H9 (cell line): ENCODE measurements around the gene LIMK2. TPM values are rescaled to one million over a fixed set of nuclear protein-coding genes. Genes with fewer than 3 reads are reported as not detected.

Experiments
- DNase-seq: peaks from one replicate; pipeline ENCODE4 v3.0.0-alpha.2; 2017
- H2AFZ ChIP-seq: one replicate; pipeline ENCODE4 v1.6.1; 2013; ENCODE audit warnings: mild to moderate bottlenecking, low read length, control low read depth, moderate library complexity
- H2AK5ac ChIP-seq: 2 replicates; pipeline ENCODE4 v1.6.1; 2013; ENCODE audit warnings: low read length, control low read depth, mixed read lengths; ENCODE audit not compliant: insufficient read length
- H2BK120ac ChIP-seq: one replicate; pipeline ENCODE4 v1.6.1; 2013; ENCODE audit warnings: low read depth, mild to moderate bottlenecking, low read length, control low read depth, inconsistent platforms; ENCODE audit not compliant: poor library complexity, severe bottlenecking
- H2BK12ac ChIP-seq: 2 replicates; pipeline ENCODE4 v1.6.1; 2013; ENCODE audit warnings: low read length, control low read depth, mixed read lengths, low read depth; ENCODE audit not compliant: insufficient read length
- H2BK15ac ChIP-seq: 2 replicates; pipeline ENCODE4 v1.6.1; 2013; ENCODE audit warnings: low read depth, low read length, control low read depth
- H2BK20ac ChIP-seq: one replicate; pipeline ENCODE4 v1.6.1; 2013; ENCODE audit warnings: low read depth, mild to moderate bottlenecking, low read length, control low read depth, inconsistent platforms; ENCODE audit not compliant: poor library complexity, severe bottlenecking
- H2BK5ac ChIP-seq: 2 replicates; pipeline ENCODE4 v1.6.1; 2013; ENCODE audit warnings: low read length, control low read depth, mixed read lengths; ENCODE audit not compliant: insufficient read length
- H3K14ac ChIP-seq: 2 replicates; pipeline ENCODE4 v1.6.1; 2013; ENCODE audit warnings: low read length, control low read depth; ENCODE audit not compliant: insufficient read depth
- H3K18ac ChIP-seq: 2 replicates; pipeline ENCODE4 v1.6.1; 2013; ENCODE audit warnings: low read depth, mild to moderate bottlenecking, mixed read lengths, low read length, control low read depth; ENCODE audit not compliant: insufficient read length
- H3K23ac ChIP-seq: 2 replicates; pipeline ENCODE4 v1.6.1; 2013; ENCODE audit warnings: low read length, control low read depth, mixed read lengths, low read depth; ENCODE audit not compliant: insufficient read length
- H3K23me2 ChIP-seq: 2 replicates; pipeline ENCODE4 v1.6.1; 2013; ENCODE audit warnings: low read depth, mild to moderate bottlenecking, mixed read lengths, low read length, control low read depth; ENCODE audit not compliant: insufficient read length, poor library complexity, severe bottlenecking
- H3K27ac ChIP-seq: 2 replicates; pipeline ENCODE4 v1.5.1; 2013; ENCODE audit warnings: low read length, control low read depth, mixed read lengths, low read depth; ENCODE audit not compliant: insufficient read length
- H3K27me3 ChIP-seq: 2 replicates; pipeline ENCODE4 v1.6.1; 2013; ENCODE audit warnings: low read length, control low read depth, inconsistent platforms; ENCODE audit not compliant: insufficient read depth
- H3K4ac ChIP-seq: 2 replicates; pipeline ENCODE4 v1.6.1; 2013; ENCODE audit warnings: low read depth, mild to moderate bottlenecking, control low read depth, inconsistent platforms, low read length, moderate library complexity
- H3K4me1 ChIP-seq: 2 replicates; pipeline ENCODE4 v1.6.1; 2013; ENCODE audit warnings: low read length, control low read depth, inconsistent platforms; ENCODE audit not compliant: insufficient read depth
- H3K4me2 ChIP-seq: 2 replicates; pipeline ENCODE4 v1.6.1; 2013; ENCODE audit warnings: low read length, control low read depth, mixed read lengths; ENCODE audit not compliant: insufficient read length, insufficient read depth
- H3K56ac ChIP-seq: 2 replicates; pipeline ENCODE4 v1.6.1; 2013; ENCODE audit warnings: low read depth, mild to moderate bottlenecking, mixed read lengths, low read length, control low read depth; ENCODE audit not compliant: insufficient read length
- H3K79me1 ChIP-seq: 2 replicates; pipeline ENCODE4 v1.6.1; 2013; ENCODE audit warnings: low read depth, mild to moderate bottlenecking, moderate library complexity, low read length, control low read depth, inconsistent platforms; ENCODE audit not compliant: insufficient read depth, poor library complexity, severe bottlenecking
- H3K79me2 ChIP-seq: 2 replicates; pipeline ENCODE4 v1.6.1; 2013; ENCODE audit warnings: low read length, control low read depth, inconsistent platforms; ENCODE audit not compliant: insufficient read depth
- H3K9ac ChIP-seq: 2 replicates; pipeline ENCODE4 v1.6.1; 2013; ENCODE audit warnings: low read length, control low read depth, mixed read lengths; ENCODE audit not compliant: insufficient read length; ENCODE audit errors: extremely low read depth
- H3K9me3 ChIP-seq: one replicate; pipeline ENCODE4 v1.6.1; 2013; ENCODE audit warnings: low read depth, low read length, inconsistent platforms; ENCODE audit not compliant: control insufficient read depth
- H3T11ph ChIP-seq: one replicate; pipeline ENCODE4 v1.6.1; 2013; ENCODE audit warnings: mild to moderate bottlenecking, low read length, control low read depth, inconsistent platforms
- H4K20me1 ChIP-seq: one replicate; pipeline ENCODE4 v1.6.1; 2013; ENCODE audit not compliant: control insufficient read depth, insufficient read length, insufficient read depth
- H4K5ac ChIP-seq: 2 replicates; pipeline ENCODE4 v1.6.1; 2013; ENCODE audit warnings: low read depth, mild to moderate bottlenecking, mixed read lengths, low read length, control low read depth; ENCODE audit not compliant: insufficient read length
- H4K8ac ChIP-seq: replicated peaks from 2 replicates; pipeline ENCODE4 v1.6.1; 2013; ENCODE audit warnings: low read length, control low read depth, mixed read lengths, low read depth; ENCODE audit not compliant: insufficient read length
- H4K91ac ChIP-seq: 2 replicates; pipeline ENCODE4 v1.6.1; 2013; ENCODE audit warnings: low read depth, mild to moderate bottlenecking, moderate library complexity, mixed read lengths, low read length, control low read depth; ENCODE audit not compliant: insufficient read length
- H3K27ac Mint-ChIP-seq, 3 experiments: 2 replicates in 2 of 3; 3 replicates in 1 of 3; pipeline ENCODE4 v1.8.0; 2020 to 2021; ENCODE audit warnings: mixed read lengths in 3 of 3, mild to moderate bottlenecking in 1 of 3, moderate library complexity in 1 of 3
- H3K27me3 Mint-ChIP-seq: 2 replicates; pipeline ENCODE4 v1.8.0; 2021; ENCODE audit warnings: low read depth, mild to moderate bottlenecking, moderate library complexity, mixed read lengths
- H3K36me3 Mint-ChIP-seq, 3 experiments: 2 replicates in 2 of 3; 3 replicates in 1 of 3; pipeline ENCODE4 v1.8.0; 2020 to 2021; ENCODE audit warnings: low read depth in 3 of 3, mixed read lengths in 3 of 3; ENCODE audit not compliant: insufficient read depth in 1 of 3
- H3K4me1 Mint-ChIP-seq, 2 experiments: 2 replicates each; pipeline ENCODE4 v1.8.0; 2020; ENCODE audit warnings: mixed read lengths in 2 of 2
- H3K4me3 Mint-ChIP-seq, 2 experiments: 2 replicates in 1 of 2; 3 replicates in 1 of 2; pipeline ENCODE4 v1.8.0; 2020 to 2021; ENCODE audit warnings: mild to moderate bottlenecking in 2 of 2, mixed read lengths in 2 of 2, moderate library complexity in 1 of 2
- H3K9me3 Mint-ChIP-seq, 2 experiments: 2 replicates in 1 of 2; 3 replicates in 1 of 2; pipeline ENCODE4 v1.8.0; 2020; ENCODE audit warnings: mild to moderate bottlenecking in 2 of 2, mixed read lengths in 2 of 2, moderate library complexity in 1 of 2
- WGBS: extraction: QIAGEN DNeasy Blood & Tissue Kit; methylation state at CpG from one replicate; pipeline ENCODE4 v1.1.7; 2013; ENCODE audit warnings: missing lambda C conversion rate, low lambda C conversion rate, mixed read lengths; ENCODE audit not compliant: insufficient read length; ENCODE audit errors: extremely low coverage; 5-methylcytosine and 5-hydroxymethylcytosine counted together
- total RNA-seq: library from RNA; stranded (reverse); gene quantifications from 2 replicates; pipeline ENCODE4 v1.2.1, GENCODE V29; 2021
- TF ChIP-seq, protein P1 (sequence below): fragments of 200-600 bp; sonication (generic); conservative IDR thresholded peaks from 3 replicates; pipeline ENCODE4 v1.8.0; 2021; ENCODE audit warnings: antibody characterized with exemption, mild to moderate bottlenecking

The LIMK2 gene
- total RNA-seq, 1 experiment from 2014 or later: 51.3 TPM

DNA sequence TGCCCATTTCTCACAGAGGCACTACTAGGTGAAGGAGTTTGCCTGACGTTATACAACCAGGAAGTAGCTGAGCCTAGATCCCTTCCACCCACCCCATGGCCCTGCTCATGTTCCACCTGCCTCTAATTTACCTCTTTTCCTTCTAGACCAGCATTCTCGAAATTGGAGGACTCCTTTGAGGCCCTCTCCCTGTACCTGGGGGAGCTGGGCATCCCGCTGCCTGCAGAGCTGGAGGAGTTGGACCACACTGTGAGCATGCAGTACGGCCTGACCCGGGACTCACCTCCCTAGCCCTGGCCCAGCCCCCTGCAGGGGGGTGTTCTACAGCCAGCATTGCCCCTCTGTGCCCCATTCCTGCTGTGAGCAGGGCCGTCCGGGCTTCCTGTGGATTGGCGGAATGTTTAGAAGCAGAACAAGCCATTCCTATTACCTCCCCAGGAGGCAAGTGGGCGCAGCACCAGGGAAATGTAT lies 66.1 kb downstream of the LIMK2 start:
- no peaks in the 10 kb centered on the region for H3K9me3 ChIP-seq
- H3K4me3 Mint-ChIP-seq: no peak overlapping the region
- no peak overlapping the region for H2AFZ ChIP-seq
- no peak overlapping the region for H2BK12ac ChIP-seq
- no peak overlapping the region for H3K4ac ChIP-seq
- no peak overlapping the region for H3K14ac ChIP-seq
- no peaks in the 10 kb centered on the region for H4K20me1 ChIP-seq
- no peak overlapping the region for H3K23ac ChIP-seq
- no peak overlapping the region for H2AK5ac ChIP-seq
- no peak overlapping the region for H3T11ph ChIP-seq
- H2BK120ac ChIP-seq: no peak overlapping the region
- H4K5ac ChIP-seq: no peak overlapping the region
- H3K36me3 Mint-ChIP-seq: peaks cover 18 to 62% (median 41%) of the 10 kb centered on the region in 3 experiments
- no peak overlapping the region for H2BK20ac ChIP-seq
- no peak overlapping the region for H4K91ac ChIP-seq
- no peak for DNase-seq
- no peaks in the 10 kb centered on the region for H3K4me1 ChIP-seq
- no peaks in the 10 kb centered on the region for H3K79me1 ChIP-seq
- H3K56ac ChIP-seq: no peak overlapping the region
- peaks cover 2 to 3% of the 10 kb centered on the region in 2 experiments; a peak in 3 of 4 replicates for H3K4me1 Mint-ChIP-seq
- no peaks in the 10 kb centered on the region for H3K23me2 ChIP-seq
- no peaks in the 10 kb centered on the region for H3K79me2 ChIP-seq
- H3K27ac ChIP-seq: no peak overlapping the region
- no peak overlapping the region for H4K8ac ChIP-seq
- TF ChIP-seq, protein P1, sequence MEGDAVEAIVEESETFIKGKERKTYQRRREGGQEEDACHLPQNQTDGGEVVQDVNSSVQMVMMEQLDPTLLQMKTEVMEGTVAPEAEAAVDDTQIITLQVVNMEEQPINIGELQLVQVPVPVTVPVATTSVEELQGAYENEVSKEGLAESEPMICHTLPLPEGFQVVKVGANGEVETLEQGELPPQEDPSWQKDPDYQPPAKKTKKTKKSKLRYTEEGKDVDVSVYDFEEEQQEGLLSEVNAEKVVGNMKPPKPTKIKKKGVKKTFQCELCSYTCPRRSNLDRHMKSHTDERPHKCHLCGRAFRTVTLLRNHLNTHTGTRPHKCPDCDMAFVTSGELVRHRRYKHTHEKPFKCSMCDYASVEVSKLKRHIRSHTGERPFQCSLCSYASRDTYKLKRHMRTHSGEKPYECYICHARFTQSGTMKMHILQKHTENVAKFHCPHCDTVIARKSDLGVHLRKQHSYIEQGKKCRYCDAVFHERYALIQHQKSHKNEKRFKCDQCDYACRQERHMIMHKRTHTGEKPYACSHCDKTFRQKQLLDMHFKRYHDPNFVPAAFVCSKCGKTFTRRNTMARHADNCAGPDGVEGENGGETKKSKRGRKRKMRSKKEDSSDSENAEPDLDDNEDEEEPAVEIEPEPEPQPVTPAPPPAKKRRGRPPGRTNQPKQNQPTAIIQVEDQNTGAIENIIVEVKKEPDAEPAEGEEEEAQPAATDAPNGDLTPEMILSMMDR: no peak
- no peaks in the 10 kb centered on the region for H3K9me3 Mint-ChIP-seq
- no peak overlapping the region for H3K9ac ChIP-seq
- H2BK15ac ChIP-seq: no peak overlapping the region
- no peak overlapping the region; a peak in 1 of 7 replicates for H3K27ac Mint-ChIP-seq
- no peaks in the 10 kb centered on the region for H3K27me3 ChIP-seq
- no peak overlapping the region for H3K18ac ChIP-seq
- no CpG with 5 or more reads among the region's 9 CpGs for WGBS
- H3K27me3 Mint-ChIP-seq: no peaks in the 10 kb centered on the region
- no peak overlapping the region for H2BK5ac ChIP-seq
- H3K4me2 ChIP-seq: no peak overlapping the region
